Ectodermal cell (in vitro differentiated cells): Measurements from ENCODE around the gene SLC3A2.
"Not testable (repeated sequence)": the region's sequence is repeated elsewhere in the genome, so short reads cannot be mapped to it uniquely, and the experiment has no call there.

Experiments
- H3K27ac ChIP-seq: 2 replicates; pipeline ENCODE4 v1.7.0; 2013; ENCODE audit warnings: mild to moderate bottlenecking, low read depth, low read length; ENCODE audit not compliant: insufficient read depth, poor library complexity, severe bottlenecking
- H3K27me3 ChIP-seq: 2 replicates; pipeline ENCODE4 v1.7.0; 2013; ENCODE audit warnings: mild to moderate bottlenecking, low read length; ENCODE audit not compliant: insufficient read depth, control insufficient read depth, poor library complexity, severe bottlenecking
- H3K36me3 ChIP-seq: one replicate; pipeline ENCODE4 v1.7.0; 2013; ENCODE audit warnings: low read length; ENCODE audit not compliant: control insufficient read depth, insufficient read depth
- H3K4me1 ChIP-seq: one replicate; pipeline ENCODE4 v1.7.0; 2013; ENCODE audit warnings: low read length; ENCODE audit not compliant: control insufficient read depth, insufficient read depth
- H3K4me3 ChIP-seq: 2 replicates; pipeline ENCODE4 v1.7.0; 2013; ENCODE audit warnings: low read depth, low read length, control low read depth; ENCODE audit not compliant: insufficient read depth
- H3K9me3 ChIP-seq: 2 replicates; pipeline ENCODE4 v1.7.0; 2013; ENCODE audit warnings: mild to moderate bottlenecking, low read length, moderate library complexity; ENCODE audit not compliant: control insufficient read depth
- WGBS, 2 experiments: methylation state at CpG; one replicate each; pipeline ENCODE4 v1.1.7; 2013; ENCODE audit warnings: missing lambda C conversion rate in 2 of 2; 5-methylcytosine and 5-hydroxymethylcytosine counted together

The SLC3A2 gene

GRCh38 chr11:62842171-62842741 lies 38.4 kb upstream of the SLC3A2 start:
- Histone ChIP-seq H3K4me3 (peak overlapping the region; percentile 37), H3K27ac (peak overlapping the region; percentile 96), H3K36me3 (no peaks in the 10 kb centered on the region), H3K27me3 (no peaks in the 10 kb centered on the region), H3K4me1 (peaks cover 12% of the 10 kb centered on the region), H3K9me3 (no peaks in the 10 kb centered on the region)
- 6% methylated on average over 30 of the region's 30 CpGs for WGBS, 2 experiments

GRCh38 chr11:62842891-62843290 lies 37.8 kb upstream of the SLC3A2 start:
- 86 to 90% methylated on average over 8 to 9 of the region's 9 CpGs for WGBS, 2 experiments
- not testable (repeated sequence) for H3K9me3 ChIP-seq, H3K27me3 ChIP-seq, H3K36me3 ChIP-seq
- Histone ChIP-seq H3K4me1 (peaks cover 12% of the 10 kb centered on the region), H3K27ac (peak overlapping the region; percentile 96), H3K4me3 (peak overlapping the region; percentile 16)

GRCh38 chr11:62843466-62843865 lies 37.2 kb upstream of the SLC3A2 start:
- H3K27ac ChIP-seq = no peak overlapping the region
- peaks cover 12% of the 10 kb centered on the region for H3K4me1 ChIP-seq
- WGBS, 2 experiments = 96 to 98% methylated on average over 3 of the region's 3 CpGs
- H3K27me3 ChIP-seq = no peaks in the 10 kb centered on the region
- no peaks in the 10 kb centered on the region for H3K9me3 ChIP-seq
- H3K36me3 ChIP-seq = no peaks in the 10 kb centered on the region
- H3K4me3 ChIP-seq = no peak overlapping the region

GRCh38 chr11:62844154-62844553 lies 36.5 kb upstream of the SLC3A2 start:
- Histone ChIP-seq H3K27ac (no peak overlapping the region), H3K4me1 (peaks cover 12% of the 10 kb centered on the region), H3K4me3 (no peak overlapping the region), H3K9me3 (no peaks in the 10 kb centered on the region), H3K27me3 (no peaks in the 10 kb centered on the region), H3K36me3 (no peaks in the 10 kb centered on the region)
- 94 to 95% methylated on average over 3 of the region's 3 CpGs for WGBS, 2 experiments

- Histone ChIP-seq H3K27me3 (no peaks in the 10 kb centered on the region), H3K27ac (no peak overlapping the region), H3K4me3 (no peak overlapping the region), H3K4me1 (peaks cover 9% of the 10 kb centered on the region), H3K9me3 (no peaks in the 10 kb centered on the region), H3K36me3 (no peaks in the 10 kb centered on the region)
- WGBS, 2 experiments = 90 to 91% methylated on average over 3 of the region's 3 CpGs
Observed at GRCh38 chr11:62846177-62846576, 34.5 kb upstream of the SLC3A2 start.

GRCh38 chr11:62847767-62848314 lies 32.9 kb upstream of the SLC3A2 start:
- Histone ChIP-seq H3K4me1 (peaks cover 5% of the 10 kb centered on the region), H3K27ac (no peak overlapping the region), H3K9me3 (no peaks in the 10 kb centered on the region), H3K27me3 (no peaks in the 10 kb centered on the region), H3K36me3 (peaks cover 11% of the 10 kb centered on the region), H3K4me3 (no peak overlapping the region)
- 75 to 94% methylated on average over 1 of the region's 1 CpG for WGBS, 2 experiments

- H3K27ac ChIP-seq = no peak overlapping the region
- WGBS, 2 experiments = 44 to 48% methylated on average over 15 of the region's 15 CpGs
Observed at GRCh38 chr11:62850911-62851806, 29.5 kb upstream of the SLC3A2 start.

GRCh38 chr11:62851807-62852522 lies 28.7 kb upstream of the SLC3A2 start:
- H3K27me3 ChIP-seq = no peaks in the 10 kb centered on the region
- peaks cover 34% of the 10 kb centered on the region for H3K36me3 ChIP-seq
- H3K4me3 ChIP-seq = no peak overlapping the region
- H3K9me3 ChIP-seq = no peaks in the 10 kb centered on the region
- 65 to 72% methylated on average over 3 of the region's 3 CpGs for WGBS, 2 experiments
- H3K4me1 ChIP-seq = peaks cover 13% of the 10 kb centered on the region
- H3K27ac ChIP-seq = no peak overlapping the region

More at GRCh38 chr11:62850911-62851806, 29.5 kb upstream of the SLC3A2 start:
- peaks cover 13% of the 10 kb centered on the region for H3K4me1 ChIP-seq
- peaks cover 34% of the 10 kb centered on the region for H3K36me3 ChIP-seq
- no peak overlapping the region for H3K4me3 ChIP-seq
- no peaks in the 10 kb centered on the region for H3K9me3 ChIP-seq
- no peaks in the 10 kb centered on the region for H3K27me3 ChIP-seq

- H3K36me3 ChIP-seq = peaks cover 34% of the 10 kb centered on the region
- H3K9me3 ChIP-seq = no peaks in the 10 kb centered on the region
- H3K27ac ChIP-seq = no peak overlapping the region
- peaks cover 13% of the 10 kb centered on the region for H3K4me1 ChIP-seq
- H3K27me3 ChIP-seq = no peaks in the 10 kb centered on the region
- peak overlapping the region; percentile 98 for H3K4me3 ChIP-seq
Observed at GRCh38 chr11:62852523-62853188, 28.0 kb upstream of the SLC3A2 start.
